HL-60/S4 (cell line): ENCODE results near the gene PRDM7.
"Not testable (repeated sequence)": the region's sequence is repeated elsewhere in the genome, so short reads cannot be mapped to it uniquely, and the experiment has no call there.

Experiments used
- in situ Hi-C: fragments of 300-500 bp; cut with MboI; formaldehyde crosslinking; loops from 2 replicates; pipeline ENCODE4 v1.14.3; 2022; ENCODE audit warnings: low sequenced_read_pairs

Gene PRDM7

DNA sequence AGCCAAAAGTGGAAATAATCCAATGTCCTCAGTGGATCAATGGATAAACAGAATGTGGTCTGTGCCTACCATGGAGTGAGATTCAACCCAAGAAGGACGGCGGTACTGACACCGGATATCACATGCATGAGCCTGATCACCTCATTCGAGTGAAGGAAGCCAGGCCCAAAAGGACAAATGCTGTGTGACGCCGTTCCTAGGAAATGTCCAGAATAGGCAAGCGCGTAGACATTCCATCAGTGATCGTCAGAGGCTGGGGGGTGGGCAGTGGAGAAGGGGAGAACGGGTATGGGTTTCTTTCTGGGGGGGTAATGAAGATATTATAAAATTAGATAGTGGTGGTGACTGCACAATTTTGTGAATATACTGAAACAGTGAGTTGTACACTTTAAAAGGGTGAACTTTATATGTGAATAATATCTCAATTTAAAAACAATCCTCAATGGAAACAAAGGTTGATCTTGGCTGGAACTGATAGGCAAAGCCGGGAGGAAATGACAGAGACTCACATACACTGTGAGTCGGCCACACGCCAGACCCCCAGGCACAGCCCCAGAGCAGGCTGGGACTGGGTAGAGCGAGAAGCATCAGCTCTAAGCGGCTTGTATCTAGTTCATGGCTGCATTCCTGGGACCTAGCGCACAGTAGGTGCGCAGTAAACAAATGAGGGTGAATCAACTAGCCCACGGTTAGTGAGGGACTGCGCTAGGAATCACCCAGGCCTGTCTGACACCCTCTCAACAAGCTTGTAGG, 61.4 kb downstream of the PRDM7 start:
- in situ Hi-C loops, result no loop called here

DNA sequence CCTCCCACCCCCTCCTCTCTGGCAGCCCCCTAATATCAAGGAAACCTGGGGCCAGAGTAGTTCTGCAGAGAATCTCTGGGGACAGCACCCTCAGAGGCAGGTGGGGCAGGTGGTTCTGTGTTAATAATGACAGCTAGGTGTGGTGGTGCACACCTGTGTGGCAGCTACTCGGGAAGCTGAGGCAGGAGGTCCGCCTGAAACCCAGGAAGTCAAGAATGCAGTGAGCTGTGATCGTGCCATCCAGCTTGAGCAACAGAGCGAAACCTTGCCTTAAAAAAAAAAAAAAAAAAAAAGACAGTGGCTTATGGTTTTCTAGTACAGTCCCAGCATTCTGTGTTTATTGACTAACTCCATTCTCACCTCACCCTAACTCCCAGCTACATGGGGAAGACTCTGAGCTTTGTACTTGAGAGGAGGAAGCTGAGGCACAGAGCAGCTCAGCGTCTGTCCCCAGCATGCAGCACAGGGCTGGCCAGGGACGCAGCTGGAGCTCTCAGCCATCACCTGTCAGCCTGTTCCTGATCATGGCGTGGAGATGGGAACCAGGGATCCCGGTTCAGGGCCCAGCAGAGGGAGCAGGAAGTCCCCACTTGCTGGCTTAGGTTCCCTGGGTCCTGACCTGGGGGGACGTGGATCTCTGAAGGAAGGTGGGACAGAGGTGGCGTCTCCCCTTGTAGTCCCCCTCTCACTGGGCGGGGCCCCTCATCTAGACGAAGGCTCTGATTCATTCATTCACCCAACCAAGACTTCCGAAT, 64.0 kb downstream of the PRDM7 start:
- in situ Hi-C loops, result no loop called here

DNA sequence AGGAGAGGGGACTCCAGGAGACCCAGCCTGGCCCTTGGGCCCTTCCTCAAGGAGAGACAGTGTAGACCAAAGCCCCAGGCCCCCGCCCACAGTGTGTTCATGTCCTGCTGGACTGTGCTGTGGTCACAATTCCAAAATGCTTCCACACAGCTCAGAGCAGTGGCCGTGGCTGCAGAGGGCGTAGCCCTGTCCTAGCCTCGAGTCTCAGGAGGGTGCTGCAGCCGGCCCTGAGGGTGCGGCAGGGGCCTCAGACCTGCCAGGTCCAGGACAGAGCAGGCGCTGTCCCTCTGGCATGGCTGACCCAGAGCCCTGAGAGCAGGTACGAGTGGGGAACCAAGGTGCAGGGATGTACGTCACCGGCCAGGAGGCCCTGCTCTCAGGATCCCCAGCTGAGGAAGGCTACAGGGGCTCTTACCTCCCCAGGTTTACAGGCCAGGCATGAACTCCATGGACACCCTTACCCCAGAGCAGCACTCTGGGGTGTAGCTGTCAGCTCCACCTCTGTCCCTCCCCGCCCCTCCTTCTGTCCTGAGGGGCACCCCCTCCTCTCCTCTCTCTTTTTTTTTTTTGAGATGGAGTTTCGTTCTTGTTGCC, 65.1 kb downstream of the PRDM7 start:
- in situ Hi-C loops, result no loop called here

DNA sequence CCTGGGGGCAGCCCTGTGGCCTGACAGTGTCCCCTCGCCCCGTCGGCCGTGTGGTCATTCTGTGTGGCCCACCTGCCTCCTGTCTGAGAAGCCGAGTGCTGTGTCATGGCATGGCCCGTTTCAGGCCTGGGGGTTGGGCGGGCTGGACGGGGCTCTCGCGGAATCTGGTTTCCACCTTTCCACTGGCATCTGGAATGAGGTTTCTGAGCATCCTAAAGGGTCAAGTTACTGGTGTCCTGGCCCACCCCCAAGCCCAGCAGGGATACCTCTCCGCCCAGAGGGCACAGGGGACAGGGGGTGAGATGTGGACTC, 65.7 kb downstream of the PRDM7 start:
- in situ Hi-C loops, result no loop called here

DNA sequence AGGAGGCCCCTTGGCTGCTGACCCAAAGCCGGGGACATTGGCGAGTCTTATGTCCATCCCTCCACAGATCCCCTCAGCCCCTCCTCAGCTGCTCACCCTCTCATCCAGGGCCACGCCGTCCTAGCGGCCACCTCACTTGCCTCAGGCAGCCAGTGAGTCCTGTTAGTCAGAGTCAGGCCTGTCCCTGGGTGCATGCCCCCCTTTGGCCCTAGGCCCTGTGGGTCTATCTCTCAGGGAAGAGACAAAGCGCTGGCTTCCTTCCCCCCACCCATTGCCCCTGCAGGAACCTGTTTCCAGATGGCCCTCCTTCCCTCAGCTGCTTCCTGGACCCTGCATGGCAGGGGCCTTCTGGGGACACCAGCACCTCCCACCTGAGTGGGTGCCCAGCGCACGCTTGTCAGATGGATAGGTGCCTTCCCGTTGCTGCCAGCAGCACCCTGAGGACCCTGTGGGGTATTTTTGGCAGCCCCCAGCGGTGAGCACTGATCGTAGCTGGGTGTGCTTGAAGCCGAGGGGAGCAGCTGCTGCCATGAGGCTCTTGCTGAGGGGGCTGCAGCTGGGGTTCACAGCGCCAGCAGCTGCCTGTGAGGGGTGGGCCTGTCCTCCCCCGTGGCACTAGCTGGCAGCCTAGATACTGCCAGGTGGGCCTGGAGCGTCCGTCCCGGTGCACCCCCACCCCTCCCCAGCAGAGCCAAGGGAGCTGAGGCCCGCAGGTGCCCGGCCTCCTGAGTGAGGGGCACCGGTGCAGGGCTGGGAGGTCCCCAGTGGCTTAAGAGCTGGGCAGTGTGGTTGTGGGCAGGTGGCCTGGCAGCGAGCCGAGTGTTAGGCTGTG, 66.2 kb downstream of the PRDM7 start:
- in situ Hi-C loops, result no loop called here

DNA sequence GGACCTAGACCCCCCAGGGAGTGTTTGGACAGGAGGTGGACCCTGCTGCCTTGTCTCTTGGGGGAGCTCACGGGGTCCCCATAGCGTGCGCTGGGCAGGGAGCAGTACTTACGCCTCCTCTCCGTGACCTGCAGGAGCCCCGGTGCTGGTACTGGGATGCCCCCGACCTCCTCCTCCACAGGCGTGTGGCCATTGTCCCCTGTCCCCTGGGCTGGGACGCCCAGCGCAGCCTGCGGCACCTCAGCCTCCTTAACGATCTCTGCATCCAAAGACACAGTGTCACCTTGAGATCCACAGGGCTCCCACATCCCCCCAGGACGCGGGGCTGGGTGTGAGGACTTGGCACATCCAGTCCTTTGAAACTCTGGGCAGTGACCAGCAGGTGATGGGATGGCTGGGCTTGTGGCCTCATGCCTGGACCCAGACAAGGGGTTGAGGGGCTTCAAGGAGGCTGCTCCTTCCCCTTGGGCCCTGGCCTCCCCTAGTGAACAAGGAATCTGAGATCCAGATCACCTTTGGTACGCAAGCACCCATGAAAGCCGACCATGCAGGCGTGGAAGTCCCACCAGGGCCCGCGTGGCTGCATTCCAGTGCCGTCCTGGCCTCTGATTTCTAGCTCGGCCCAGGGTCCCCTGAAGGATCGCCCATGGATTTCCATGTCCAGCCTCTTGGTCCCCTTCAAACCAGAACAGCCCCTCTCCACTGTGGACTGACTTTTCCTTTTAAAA, 67.8 kb downstream of the PRDM7 start:
- in situ Hi-C loops, result no loop called here

DNA sequence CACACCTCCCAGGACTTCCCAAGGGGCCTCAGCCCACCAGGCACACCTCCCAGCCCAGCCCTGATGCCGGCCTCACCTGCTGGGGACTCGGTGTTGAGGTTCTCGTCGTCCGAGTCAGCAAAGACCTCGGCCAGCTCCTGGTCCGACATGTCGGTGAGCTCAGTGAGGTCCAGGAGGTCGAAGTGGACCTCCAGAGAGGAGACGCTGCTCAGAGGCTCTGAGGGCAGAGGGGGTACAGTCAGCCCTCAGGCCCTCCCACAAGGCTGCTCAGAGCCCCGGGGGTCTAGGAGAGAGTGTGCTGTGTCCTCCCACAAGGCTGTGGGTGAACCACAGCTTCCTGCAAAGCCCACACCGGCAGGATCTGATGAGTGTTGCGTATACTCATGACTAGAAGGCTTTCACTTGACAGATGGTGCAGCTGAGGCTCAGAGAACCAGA, 68.4 kb downstream of the PRDM7 start:
- in situ Hi-C loops, result no loop called here

DNA sequence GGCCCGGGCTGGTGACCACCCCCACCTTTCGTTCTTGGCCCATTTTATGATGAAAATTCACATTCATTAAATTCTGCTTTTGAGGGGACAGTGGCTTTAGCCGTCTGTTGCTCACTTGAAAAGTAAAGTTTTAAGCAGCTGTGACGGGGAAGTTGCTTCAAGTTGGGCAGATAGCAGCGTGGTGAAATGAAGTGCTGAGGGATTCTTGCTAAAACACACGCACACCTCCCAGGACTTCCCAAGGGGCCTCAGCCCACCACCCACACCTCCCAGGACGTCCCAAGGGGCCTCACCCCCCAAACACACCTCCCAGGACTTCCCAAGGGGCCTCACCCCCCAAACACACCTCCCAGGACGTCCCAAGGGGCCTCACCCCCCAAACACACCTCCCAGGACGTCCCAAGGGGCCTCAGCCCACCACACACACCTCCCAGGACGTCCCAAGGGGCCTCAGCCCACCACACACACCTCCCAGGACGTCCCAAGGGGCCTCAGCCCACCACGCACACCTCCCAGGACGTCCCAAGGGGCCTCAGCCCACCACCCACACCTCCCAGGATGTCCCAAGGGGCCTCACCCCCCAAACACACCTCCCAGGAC, 69.4 kb downstream of the PRDM7 start:
- in situ Hi-C loops, result not testable (repeated sequence)

DNA sequence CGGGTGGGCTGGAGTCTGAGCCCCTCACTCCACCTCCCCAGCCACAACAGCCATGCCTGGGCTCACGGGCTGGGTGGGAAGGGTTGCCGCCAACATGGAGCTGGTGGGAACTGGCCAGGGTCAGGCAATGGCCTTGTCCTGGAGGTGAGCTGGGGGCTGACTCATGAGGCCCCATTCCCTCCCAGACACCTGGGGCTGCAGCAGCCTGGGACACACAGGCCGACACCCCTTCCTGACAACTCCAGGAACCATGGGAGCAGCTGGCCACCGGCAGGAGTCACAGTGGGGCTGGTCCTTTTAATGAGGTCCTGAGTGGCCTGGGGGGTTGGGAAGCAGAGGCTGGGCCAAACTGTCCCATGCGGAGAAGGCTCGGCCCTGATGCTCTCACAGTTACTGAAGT, 70.1 kb downstream of the PRDM7 start:
- in situ Hi-C loops, result no loop called here
